SHP77 (cell line): ENCODE results near the gene ARF6.

Experiments
- DNase-seq, 2 experiments: peaks; one replicate each; lab custom pipeline; 2025; lab: John Stamatoyannopoulos, UW

ARF6 gene

GRCh38 chr14:49942090-49942489 lies 49.2 kb downstream of the ARF6 start:
- no peak for DNase-seq

- DNase-seq, result no peak
Observed at GRCh38 chr14:49944501-49944900, 51.6 kb downstream of the ARF6 start.

GRCh38 chr14:49945448-49946319 lies 52.8 kb downstream of the ARF6 start:
- DNase-seq, result no peak
